ENCODE measurements around the gene PLB1.
A peak's percentile ranks its signal among the peaks of the same experiment; 100 is the strongest.

PLB1 gene

GRCh38 chr2:28495551-28496250, at the start of gene PLB1:
TSS of gene PLB1 (plus strand) at chr2:28496060. CDS start at chr2:28496115, 55 bp downstream.
- H3K27me3 Mint-ChIP-seq (ENCODE audit: low read depth) = peaks cover 9% of the 10 kb centered on the region
- no peaks in the 10 kb centered on the region for H3K36me3 Mint-ChIP-seq (ENCODE audit: low read depth)
- no peaks in the 10 kb centered on the region for H3K9me3 Mint-ChIP-seq
- no peak within 1 kb of the TSS for H3K27ac Mint-ChIP-seq
- H3K4me3 Mint-ChIP-seq = no peak within 1 kb of the TSS
- H3K4me1 Mint-ChIP-seq (ENCODE audit: low read depth) = no peaks in the 10 kb centered on the region
- no peak for DNase-seq (ENCODE audit: low spot score)

- no peaks in the 10 kb centered on the region for H3K27me3 Mint-ChIP-seq (ENCODE audit: low read depth)
- DNase-seq (ENCODE audit: low spot score) = no peak
- H3K27ac Mint-ChIP-seq = no peak overlapping the region
- no peaks in the 10 kb centered on the region for H3K36me3 Mint-ChIP-seq (ENCODE audit: low read depth)
- H3K9me3 Mint-ChIP-seq = no peaks in the 10 kb centered on the region
- no peak overlapping the region for H3K4me3 Mint-ChIP-seq
- peaks cover 45% of the 10 kb centered on the region for H3K4me1 Mint-ChIP-seq (ENCODE audit: low read depth)
Measured at GRCh38 chr2:28446531-28446930, 49.3 kb upstream of the PLB1 start.

GRCh38 chr2:28447086-28447485, 48.8 kb upstream of the PLB1 start:
- Mint-ChIP-seq H3K4me1 (ENCODE audit: low read depth) (peaks cover 42% of the 10 kb centered on the region), H3K36me3 (ENCODE audit: low read depth) (no peaks in the 10 kb centered on the region), H3K27ac (no peak overlapping the region), H3K9me3 (no peaks in the 10 kb centered on the region), H3K27me3 (ENCODE audit: low read depth) (no peaks in the 10 kb centered on the region), H3K4me3 (no peak overlapping the region)
- DNase-seq (ENCODE audit: low spot score) = no peak

- Mint-ChIP-seq H3K36me3 (ENCODE audit: low read depth) (no peaks in the 10 kb centered on the region), H3K27me3 (ENCODE audit: low read depth) (no peaks in the 10 kb centered on the region), H3K4me3 (peak overlapping the region; percentile 10), H3K4me1 (ENCODE audit: low read depth) (peaks cover 44% of the 10 kb centered on the region), H3K27ac (peak overlapping the region; percentile 69), H3K9me3 (no peaks in the 10 kb centered on the region)
- DNase-seq (ENCODE audit: low spot score) = no peak
Measured at GRCh38 chr2:28447943-28448792, 47.7 kb upstream of the PLB1 start.

GRCh38 chr2:28448793-28449100, 47.1 kb upstream of the PLB1 start:
- Mint-ChIP-seq H3K36me3 (ENCODE audit: low read depth) (no peaks in the 10 kb centered on the region), H3K4me1 (ENCODE audit: low read depth) (peaks cover 46% of the 10 kb centered on the region), H3K27me3 (ENCODE audit: low read depth) (no peaks in the 10 kb centered on the region), H3K9me3 (no peaks in the 10 kb centered on the region), H3K4me3 (peak overlapping the region; percentile 10), H3K27ac (peak overlapping the region; percentile 69)
- no peak for DNase-seq (ENCODE audit: low spot score)

- H3K9me3 Mint-ChIP-seq = no peaks in the 10 kb centered on the region
- peak overlapping the region; percentile 69 for H3K27ac Mint-ChIP-seq
- H3K36me3 Mint-ChIP-seq (ENCODE audit: low read depth) = no peaks in the 10 kb centered on the region
- DNase-seq (ENCODE audit: low spot score) = no peak
- peaks cover 46% of the 10 kb centered on the region for H3K4me1 Mint-ChIP-seq (ENCODE audit: low read depth)
- H3K27me3 Mint-ChIP-seq (ENCODE audit: low read depth) = no peaks in the 10 kb centered on the region
- H3K4me3 Mint-ChIP-seq = peak overlapping the region; percentile 35
Measured at GRCh38 chr2:28449126-28449487, 46.8 kb upstream of the PLB1 start.

GRCh38 chr2:28449488-28450395, 46.1 kb upstream of the PLB1 start:
- Mint-ChIP-seq H3K27ac (peak overlapping the region; percentile 69), H3K27me3 (ENCODE audit: low read depth) (no peaks in the 10 kb centered on the region), H3K9me3 (no peaks in the 10 kb centered on the region)

GRCh38 chr2:28450901-28451565, 44.8 kb upstream of the PLB1 start:
- H3K27ac Mint-ChIP-seq = peak overlapping the region; percentile 24
- H3K4me1 Mint-ChIP-seq (ENCODE audit: low read depth) = peaks cover 46% of the 10 kb centered on the region

More at GRCh38 chr2:28449488-28450395, 46.1 kb upstream of the PLB1 start:
- peak; percentile 86 for DNase-seq (ENCODE audit: low spot score)
- Mint-ChIP-seq H3K4me1 (ENCODE audit: low read depth) (peaks cover 46% of the 10 kb centered on the region), H3K36me3 (ENCODE audit: low read depth) (no peaks in the 10 kb centered on the region), H3K4me3 (peak overlapping the region; percentile 35)

GRCh38 chr2:28451793-28452533, 43.9 kb upstream of the PLB1 start:
- no peaks in the 10 kb centered on the region for H3K36me3 Mint-ChIP-seq (ENCODE audit: low read depth)
- no peaks in the 10 kb centered on the region for H3K27me3 Mint-ChIP-seq (ENCODE audit: low read depth)
- H3K4me1 Mint-ChIP-seq (ENCODE audit: low read depth) = peaks cover 45% of the 10 kb centered on the region
- H3K4me3 Mint-ChIP-seq = no peak overlapping the region
- DNase-seq (ENCODE audit: low spot score) = no peak
- H3K27ac Mint-ChIP-seq = no peak overlapping the region
- H3K9me3 Mint-ChIP-seq = no peaks in the 10 kb centered on the region

More at GRCh38 chr2:28450901-28451565, 44.8 kb upstream of the PLB1 start:
- H3K27me3 Mint-ChIP-seq (ENCODE audit: low read depth) = no peaks in the 10 kb centered on the region
- no peaks in the 10 kb centered on the region for H3K36me3 Mint-ChIP-seq (ENCODE audit: low read depth)
- DNase-seq (ENCODE audit: low spot score) = no peak
- H3K9me3 Mint-ChIP-seq = no peaks in the 10 kb centered on the region
- no peak overlapping the region for H3K4me3 Mint-ChIP-seq

GRCh38 chr2:28452534-28453081, 43.3 kb upstream of the PLB1 start:
- peak; percentile 75 for DNase-seq (ENCODE audit: low spot score)

GRCh38 chr2:28453396-28453795, 42.5 kb upstream of the PLB1 start:
- Mint-ChIP-seq H3K9me3 (no peaks in the 10 kb centered on the region), H3K27me3 (ENCODE audit: low read depth) (no peaks in the 10 kb centered on the region), H3K4me3 (no peak overlapping the region), H3K36me3 (ENCODE audit: low read depth) (no peaks in the 10 kb centered on the region), H3K27ac (no peak overlapping the region), H3K4me1 (ENCODE audit: low read depth) (peaks cover 35% of the 10 kb centered on the region)
- no peak for DNase-seq (ENCODE audit: low spot score)

More at GRCh38 chr2:28452534-28453081, 43.3 kb upstream of the PLB1 start:
- H3K9me3 Mint-ChIP-seq = no peaks in the 10 kb centered on the region
- peaks cover 40% of the 10 kb centered on the region for H3K4me1 Mint-ChIP-seq (ENCODE audit: low read depth)
- no peaks in the 10 kb centered on the region for H3K27me3 Mint-ChIP-seq (ENCODE audit: low read depth)
- no peaks in the 10 kb centered on the region for H3K36me3 Mint-ChIP-seq (ENCODE audit: low read depth)
- H3K4me3 Mint-ChIP-seq = no peak overlapping the region
- no peak overlapping the region for H3K27ac Mint-ChIP-seq

- Mint-ChIP-seq H3K4me3 (no peak overlapping the region), H3K9me3 (no peaks in the 10 kb centered on the region), H3K4me1 (ENCODE audit: low read depth) (peaks cover 29% of the 10 kb centered on the region), H3K27ac (no peak overlapping the region), H3K27me3 (ENCODE audit: low read depth) (no peaks in the 10 kb centered on the region), H3K36me3 (ENCODE audit: low read depth) (no peaks in the 10 kb centered on the region)
- DNase-seq (ENCODE audit: low spot score) = no peak
Measured at GRCh38 chr2:28454016-28454930, 41.6 kb upstream of the PLB1 start.

Data from T-helper 2 cell treated with Interferon-gamma antibody and Interleukin-4, amounts not matched to agents 5 μg/mL and 100 μg/mL, for 36 hours (primary cell).